ENCODE measurements around the gene SUN1. TPM values are rescaled to one million over a fixed set of nuclear protein-coding genes. Genes with fewer than 3 reads are reported as not detected.

Gene SUN1
- total RNA-seq, 2 experiments from 2014 or later, result 67.8 to 74.4 TPM

DNA sequence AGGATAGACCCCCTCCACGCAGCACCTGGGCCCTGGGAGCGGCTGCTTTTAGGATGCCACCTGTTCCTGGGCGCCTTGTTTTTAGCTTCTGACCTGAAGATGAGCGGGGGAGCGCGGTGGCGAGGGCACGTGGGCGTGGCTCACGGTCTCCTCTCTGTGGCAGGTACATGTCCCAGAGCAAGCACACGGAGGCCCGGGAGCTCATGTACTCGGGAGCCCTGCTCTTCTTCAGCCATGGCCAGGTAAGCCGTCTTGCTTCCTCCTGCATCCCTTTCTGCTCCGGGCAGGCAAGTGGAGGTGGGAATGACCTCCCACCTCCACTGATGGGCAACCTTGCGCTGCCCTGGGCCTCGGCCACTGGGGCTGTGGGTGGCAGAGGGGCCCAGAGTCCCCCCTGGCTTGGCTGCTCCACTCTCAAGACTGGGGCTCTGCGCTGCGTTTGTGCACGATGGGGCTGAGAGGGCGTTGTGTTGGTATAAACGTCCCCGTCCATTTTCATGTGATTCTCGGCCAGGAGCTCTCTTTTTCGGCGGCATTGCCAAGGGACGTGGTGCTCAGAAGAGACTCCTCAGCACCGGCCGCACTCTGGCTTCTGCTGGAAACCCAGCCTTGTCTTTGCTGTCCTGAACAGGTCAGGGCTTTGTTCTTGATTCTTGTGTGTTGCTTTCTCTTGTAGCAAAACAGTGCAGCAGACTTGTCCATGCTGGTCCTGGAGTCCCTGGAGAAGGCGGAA lies 53.8 kb downstream of the SUN1 start:
- Mint-ChIP-seq H3K4me1 (ENCODE audit: low read depth) (peaks cover 15% of the 10 kb centered on the region), H3K4me3 (no peak overlapping the region), H3K9me3 (no peaks in the 10 kb centered on the region), H3K27me3 (ENCODE audit: low read depth) (no peaks in the 10 kb centered on the region), H3K36me3 (ENCODE audit: low read depth) (peaks cover 6% of the 10 kb centered on the region), H3K27ac (no peak overlapping the region)
- no peak for DNase-seq
- intact Hi-C loops (cut with micrococcal nuclease), result no loop called here
- CTCF ChIA-PET, result no interaction called here

DNA sequence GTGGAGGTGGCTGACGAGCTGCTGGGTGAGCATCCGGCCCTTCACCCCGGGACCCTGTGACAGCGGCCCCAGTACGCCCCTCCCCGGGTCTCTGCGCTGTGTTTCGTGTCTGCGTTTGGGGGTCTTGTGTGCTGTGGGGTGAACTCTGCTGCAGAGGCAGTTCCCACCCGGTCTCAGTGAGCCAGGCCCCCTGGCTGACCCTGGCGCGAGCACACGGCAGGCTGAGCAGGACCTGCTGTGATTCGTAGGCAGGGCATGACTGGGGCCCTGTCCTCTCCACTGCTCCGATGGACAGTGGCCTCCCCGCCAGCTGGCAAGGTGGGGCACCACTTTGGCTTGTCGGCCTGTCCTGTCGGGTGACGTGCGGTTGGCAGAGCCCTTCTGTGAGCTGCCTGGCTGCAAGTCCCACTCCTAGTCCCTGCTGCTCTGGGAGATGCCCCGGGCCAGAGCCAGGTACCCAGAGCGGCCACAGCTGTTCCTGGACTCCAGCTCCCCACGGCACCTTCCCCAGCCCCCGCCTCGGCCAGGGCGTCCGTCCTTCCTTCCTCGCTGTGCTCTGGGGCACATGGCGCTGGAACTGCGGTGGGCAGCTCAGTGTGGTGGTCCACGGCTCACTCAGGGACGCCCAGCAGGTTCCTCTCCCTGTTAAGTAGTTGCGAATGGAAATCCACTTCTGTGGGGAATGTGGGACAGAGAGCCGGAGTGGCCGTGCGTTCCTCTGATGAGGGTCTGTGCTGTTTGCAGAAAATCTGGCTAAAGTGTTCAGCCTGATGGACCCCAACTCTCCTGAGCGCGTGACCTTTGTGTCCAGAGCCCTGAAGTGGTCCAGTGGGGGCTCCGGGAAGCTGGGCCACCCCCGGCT lies 54.6 kb downstream of the SUN1 start:
- H3K36me3 Mint-ChIP-seq (ENCODE audit: low read depth), result peaks cover 6% of the 10 kb centered on the region
- no peak overlapping the region for H3K27ac Mint-ChIP-seq
- peaks cover 13% of the 10 kb centered on the region for H3K4me1 Mint-ChIP-seq (ENCODE audit: low read depth)
- H3K4me3 Mint-ChIP-seq, result no peak overlapping the region
- intact Hi-C loops (cut with micrococcal nuclease), result no loop called here
- no peak for DNase-seq
- H3K9me3 Mint-ChIP-seq, result no peaks in the 10 kb centered on the region
- CTCF ChIA-PET, result no interaction called here
- H3K27me3 Mint-ChIP-seq (ENCODE audit: low read depth), result no peaks in the 10 kb centered on the region

DNA sequence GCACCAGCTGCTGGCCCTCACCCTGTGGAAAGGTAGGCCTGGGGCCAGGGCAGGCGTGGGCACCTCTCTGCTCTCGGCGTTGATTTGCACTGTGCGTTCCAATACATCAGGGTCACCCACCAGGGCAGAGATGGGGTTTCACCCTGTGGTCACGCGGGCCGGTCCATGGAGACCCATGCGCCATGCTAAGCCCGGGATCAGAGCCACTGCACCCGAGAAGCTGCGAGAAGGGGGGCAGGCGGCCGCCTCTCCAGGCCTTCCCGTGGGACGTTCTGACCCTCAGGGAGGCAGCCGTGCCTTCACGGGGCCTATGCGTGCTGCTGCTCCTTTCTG lies 55.2 kb downstream of the SUN1 start:
- H3K9me3 Mint-ChIP-seq, result no peaks in the 10 kb centered on the region
- peaks cover 10% of the 10 kb centered on the region for H3K4me1 Mint-ChIP-seq (ENCODE audit: low read depth)
- intact Hi-C loops (cut with micrococcal nuclease), result no loop called here
- H3K36me3 Mint-ChIP-seq (ENCODE audit: low read depth), result peaks cover 8% of the 10 kb centered on the region
- no peak for DNase-seq
- no peak overlapping the region for H3K27ac Mint-ChIP-seq
- no peak overlapping the region for H3K4me3 Mint-ChIP-seq
- CTCF ChIA-PET, result no interaction called here
- H3K27me3 Mint-ChIP-seq (ENCODE audit: low read depth), result no peaks in the 10 kb centered on the region

DNA sequence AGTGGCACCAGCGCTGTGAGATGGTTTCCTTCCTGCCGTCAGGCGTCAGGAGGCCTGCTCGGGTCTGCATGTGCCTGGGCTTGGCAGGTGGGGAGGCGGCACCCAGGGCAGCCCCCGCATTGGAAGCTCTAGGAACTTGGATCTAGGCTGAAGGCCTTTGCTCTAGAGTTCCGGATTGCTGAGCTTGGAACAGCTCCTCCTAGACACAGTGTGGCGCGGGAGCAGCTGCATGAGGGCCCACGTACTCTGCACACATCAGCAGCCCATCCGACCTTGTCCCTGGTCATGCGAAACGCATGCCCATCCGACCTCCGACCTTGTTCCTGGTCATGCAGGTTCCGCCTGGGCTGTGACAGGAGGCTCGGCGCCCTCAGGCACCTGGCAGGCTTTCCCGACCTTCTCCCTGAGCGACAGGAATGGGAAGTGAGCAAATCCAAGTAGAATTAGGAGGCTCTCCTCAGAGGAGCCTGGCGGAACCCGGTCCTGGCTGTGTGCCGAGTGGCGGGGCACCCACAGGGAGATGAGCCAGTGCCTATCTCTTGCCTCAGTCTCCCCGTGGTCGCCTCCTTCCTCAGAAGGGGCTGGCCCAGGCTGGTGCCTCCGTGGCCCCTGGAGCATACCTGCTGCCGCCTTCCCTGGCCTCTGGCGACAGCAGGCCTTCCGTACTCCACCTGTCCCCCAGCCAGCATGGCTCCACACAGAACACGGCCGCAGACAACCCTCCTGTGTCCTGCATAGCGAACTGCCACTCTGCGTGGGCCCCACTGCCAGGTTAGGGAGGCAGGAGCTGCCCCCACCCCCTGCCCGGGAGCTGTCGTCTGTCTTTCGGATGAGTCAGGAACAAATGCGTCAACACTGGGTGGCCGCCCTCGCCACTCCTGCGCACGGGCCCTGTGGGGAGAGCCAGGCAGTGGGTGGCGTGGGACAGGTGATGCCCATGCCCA lies 56.1 kb downstream of the SUN1 start:
- DNase-seq, result no peak
- intact Hi-C loops (cut with micrococcal nuclease), result no loop called here
- peaks cover 5% of the 10 kb centered on the region for H3K4me1 Mint-ChIP-seq (ENCODE audit: low read depth)
- H3K27ac Mint-ChIP-seq, result no peak overlapping the region
- no peak overlapping the region for H3K4me3 Mint-ChIP-seq
- CTCF ChIA-PET, result no interaction called here
- H3K9me3 Mint-ChIP-seq, result no peaks in the 10 kb centered on the region
- peaks cover 16% of the 10 kb centered on the region for H3K36me3 Mint-ChIP-seq (ENCODE audit: low read depth)
- no peaks in the 10 kb centered on the region for H3K27me3 Mint-ChIP-seq (ENCODE audit: low read depth)

DNA sequence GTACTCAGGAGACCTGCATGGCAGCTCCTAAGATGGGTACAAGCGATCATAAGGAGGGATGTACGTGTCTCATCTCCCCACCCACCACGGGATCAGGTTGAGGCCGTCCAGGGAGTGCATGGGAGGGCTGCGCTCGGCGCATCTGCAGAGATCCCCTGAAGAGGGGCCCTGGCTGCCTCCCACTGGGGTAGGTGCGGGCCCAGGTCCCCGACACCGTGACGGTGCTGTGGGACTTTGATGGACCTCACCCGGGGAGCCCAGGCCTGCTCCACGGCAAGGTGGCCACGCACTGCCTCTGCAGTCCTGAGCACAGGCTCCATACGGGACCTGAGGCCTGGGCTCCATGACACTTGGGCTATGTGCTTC lies 56.7 kb downstream of the SUN1 start:
- Mint-ChIP-seq H3K4me1 (ENCODE audit: low read depth) (peaks cover 5% of the 10 kb centered on the region), H3K27ac (no peak overlapping the region), H3K4me3 (no peak overlapping the region), H3K27me3 (ENCODE audit: low read depth) (no peaks in the 10 kb centered on the region), H3K36me3 (ENCODE audit: low read depth) (peaks cover 18% of the 10 kb centered on the region), H3K9me3 (no peaks in the 10 kb centered on the region)
- intact Hi-C loops (cut with micrococcal nuclease), result no loop called here
- CTCF ChIA-PET, result no interaction called here
- DNase-seq, result no peak

DNA sequence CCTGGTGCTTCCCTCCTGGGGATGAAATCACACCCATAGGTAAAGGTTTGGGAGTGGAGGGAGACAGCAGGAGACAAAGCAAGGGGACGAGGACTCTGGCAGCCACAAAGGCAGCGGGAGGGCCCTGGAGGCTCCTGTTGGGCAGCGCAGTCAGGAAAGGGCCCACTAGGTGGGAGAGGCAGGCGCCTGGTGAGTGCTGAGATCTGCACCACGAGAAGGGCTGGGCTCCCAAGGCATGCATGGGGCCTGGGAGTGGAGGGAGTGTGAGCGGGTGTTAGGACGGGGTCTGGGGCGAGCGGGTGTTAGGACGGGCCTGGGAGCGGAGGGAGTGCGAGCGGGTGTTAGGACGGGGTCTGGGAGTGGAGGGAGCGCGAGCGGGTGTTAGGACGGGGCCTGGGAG lies 57.1 kb downstream of the SUN1 start:
- Mint-ChIP-seq H3K4me1 (ENCODE audit: low read depth) (peaks cover 4% of the 10 kb centered on the region), H3K4me3 (no peak overlapping the region), H3K27ac (no peak overlapping the region), H3K36me3 (ENCODE audit: low read depth) (peaks cover 18% of the 10 kb centered on the region), H3K27me3 (ENCODE audit: low read depth) (no peaks in the 10 kb centered on the region), H3K9me3 (no peaks in the 10 kb centered on the region)
- DNase-seq, result no peak
- intact Hi-C loops (cut with micrococcal nuclease), result no loop called here
- CTCF ChIA-PET, result no interaction called here

DNA sequence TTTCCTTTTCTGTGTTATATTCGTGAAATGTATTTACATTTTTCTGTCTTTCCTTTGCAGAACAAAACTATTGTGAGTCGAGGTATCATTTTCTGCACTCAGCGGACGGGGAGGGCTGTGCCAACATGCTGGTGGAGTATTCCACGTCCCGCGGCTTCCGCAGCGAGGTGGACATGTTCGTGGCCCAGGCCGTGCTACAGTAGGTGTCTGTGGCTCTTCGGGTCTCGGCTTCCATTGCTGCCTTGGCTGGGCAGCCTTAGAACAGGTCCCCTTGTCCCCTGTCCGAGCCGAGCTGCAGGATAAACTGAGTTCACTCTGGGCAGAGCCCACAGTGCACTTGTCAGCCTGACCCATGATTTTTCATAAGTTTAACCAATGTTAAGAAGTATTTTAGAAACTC lies 58.6 kb downstream of the SUN1 start:
- H3K4me3 Mint-ChIP-seq, result no peak overlapping the region
- H3K36me3 Mint-ChIP-seq (ENCODE audit: low read depth), result peaks cover 24% of the 10 kb centered on the region
- intact Hi-C loops (cut with micrococcal nuclease), result no loop called here
- H3K27ac Mint-ChIP-seq, result no peak overlapping the region
- H3K4me1 Mint-ChIP-seq (ENCODE audit: low read depth), result no peaks in the 10 kb centered on the region
- DNase-seq, result no peak
- H3K27me3 Mint-ChIP-seq (ENCODE audit: low read depth), result no peaks in the 10 kb centered on the region
- CTCF ChIA-PET, result no interaction called here
- no peaks in the 10 kb centered on the region for H3K9me3 Mint-ChIP-seq

DNA sequence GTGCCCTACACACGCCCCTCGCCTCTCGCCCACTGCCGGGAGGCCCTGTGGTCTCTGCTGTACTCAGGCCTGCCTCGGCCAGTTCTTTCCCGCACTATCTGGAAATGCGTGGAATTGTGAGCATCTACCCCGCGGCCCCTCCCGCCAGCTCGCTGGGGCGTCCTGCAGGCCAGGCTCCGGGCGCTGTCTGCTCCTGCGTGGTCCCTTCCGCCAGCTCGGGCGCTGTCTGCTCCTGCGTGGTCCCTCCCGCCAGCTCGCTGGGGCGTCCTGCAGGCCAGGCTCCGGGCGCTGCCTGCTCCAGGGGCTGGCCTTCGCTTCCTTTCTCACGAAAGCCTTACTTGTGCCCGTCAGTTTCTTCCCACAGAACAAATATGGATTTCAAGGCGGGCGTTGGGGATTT lies 59.0 kb downstream of the SUN1 start:
- Mint-ChIP-seq H3K9me3 (no peaks in the 10 kb centered on the region), H3K27me3 (ENCODE audit: low read depth) (no peaks in the 10 kb centered on the region), H3K27ac (no peak overlapping the region), H3K36me3 (ENCODE audit: low read depth) (peaks cover 24% of the 10 kb centered on the region), H3K4me3 (no peak overlapping the region), H3K4me1 (ENCODE audit: low read depth) (no peaks in the 10 kb centered on the region)
- intact Hi-C loops (cut with micrococcal nuclease), result no loop called here
- CTCF ChIA-PET, result interaction anchor here (0.8 kb wide), 1 partner anchor 17 kb away, joined by 3 read pairs; no protein-coding TSS in a partner anchor
- DNase-seq, result no peak

DNA sequence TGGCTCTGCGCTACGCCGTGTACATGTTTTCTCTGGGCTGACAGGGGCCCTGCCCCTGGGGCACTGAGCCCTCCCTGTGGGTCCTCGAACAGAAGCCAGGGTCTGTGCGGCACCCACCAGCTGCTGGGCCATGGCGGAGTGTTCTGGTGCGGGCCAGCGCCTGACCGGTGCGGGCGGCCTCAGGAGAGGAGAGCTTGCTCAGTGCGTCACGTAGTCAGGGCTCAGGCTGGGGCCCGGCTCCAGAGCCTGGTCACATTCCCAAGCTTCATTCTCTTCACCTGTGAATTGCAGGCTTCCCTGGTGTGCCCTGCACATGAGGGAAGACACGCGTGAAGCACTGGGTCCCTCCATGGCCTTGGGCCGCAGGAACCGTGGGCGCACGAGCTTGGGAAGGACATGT lies 59.5 kb downstream of the SUN1 start:
- H3K4me3 Mint-ChIP-seq, result no peak overlapping the region
- H3K4me1 Mint-ChIP-seq (ENCODE audit: low read depth), result no peaks in the 10 kb centered on the region
- peaks cover 24% of the 10 kb centered on the region for H3K36me3 Mint-ChIP-seq (ENCODE audit: low read depth)

DNA sequence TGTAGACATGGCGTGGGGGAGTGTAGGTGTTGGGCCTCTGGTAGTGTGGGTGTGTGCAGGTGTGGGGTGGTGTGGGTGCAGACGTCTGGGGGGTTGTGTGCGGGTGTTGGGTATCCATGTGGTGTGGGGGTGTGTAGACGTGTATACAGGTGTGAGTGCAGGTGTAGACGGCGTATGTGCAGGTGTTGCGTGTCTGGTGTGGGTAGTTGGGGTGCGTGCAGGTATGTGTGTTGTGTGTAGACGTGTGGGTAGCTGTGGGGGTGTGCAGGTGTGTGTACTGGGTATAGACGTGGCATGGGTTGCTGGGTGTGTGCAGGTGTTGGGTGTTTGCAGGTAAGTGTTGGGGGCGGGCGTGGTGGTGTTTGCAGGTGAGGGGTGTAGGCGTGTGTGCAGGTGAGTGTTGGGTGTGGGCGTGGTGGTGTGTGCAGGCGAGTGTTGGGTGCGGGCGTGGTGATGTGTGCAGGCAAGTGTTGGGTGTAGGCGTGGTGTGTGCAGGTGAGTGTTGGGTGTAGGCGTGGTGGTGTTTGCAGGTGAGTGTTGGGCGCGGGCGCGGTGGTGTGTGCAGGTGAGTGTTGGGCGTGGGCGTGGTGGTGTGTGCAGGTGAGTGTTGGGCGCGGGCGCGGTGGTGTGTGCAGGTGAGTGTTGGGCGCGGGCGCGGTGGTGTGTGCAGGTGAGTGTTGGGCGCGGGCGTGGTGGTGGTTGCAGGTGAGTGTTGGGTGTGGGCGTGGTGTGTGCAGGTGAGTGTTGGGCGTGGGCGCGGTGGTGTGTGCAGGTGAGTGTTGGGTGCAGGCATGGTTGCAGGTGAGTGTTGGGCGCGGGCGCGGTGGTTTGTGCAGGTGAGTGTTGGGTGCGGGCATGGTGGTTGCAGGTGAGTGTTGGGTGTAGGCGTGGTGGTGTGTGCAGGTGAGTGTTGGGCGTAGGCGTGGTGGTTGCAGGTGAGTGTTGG lies 60.6 kb downstream of the SUN1 start:
- peaks cover 23% of the 10 kb centered on the region for H3K36me3 Mint-ChIP-seq (ENCODE audit: low read depth)
- intact Hi-C loops (cut with micrococcal nuclease), result no loop called here
- no peak overlapping the region for H3K27ac Mint-ChIP-seq
- H3K27me3 Mint-ChIP-seq (ENCODE audit: low read depth), result no peaks in the 10 kb centered on the region
- no peaks in the 10 kb centered on the region for H3K4me1 Mint-ChIP-seq (ENCODE audit: low read depth)
- no peak for DNase-seq
- H3K9me3 Mint-ChIP-seq, result no peaks in the 10 kb centered on the region
- CTCF ChIA-PET, result no interaction called here
- H3K4me3 Mint-ChIP-seq, result no peak overlapping the region

More for the DNA sequence above, 59.5 kb downstream of the SUN1 start:
- CTCF ChIA-PET, result interaction anchor here (0.8 kb wide), 1 partner anchor 16 kb away, joined by 3 read pairs; no protein-coding TSS in a partner anchor
- no peak for DNase-seq
- intact Hi-C loops (cut with micrococcal nuclease), result no loop called here
- Mint-ChIP-seq H3K27ac (no peak overlapping the region), H3K9me3 (no peaks in the 10 kb centered on the region), H3K27me3 (ENCODE audit: low read depth) (no peaks in the 10 kb centered on the region)

DNA sequence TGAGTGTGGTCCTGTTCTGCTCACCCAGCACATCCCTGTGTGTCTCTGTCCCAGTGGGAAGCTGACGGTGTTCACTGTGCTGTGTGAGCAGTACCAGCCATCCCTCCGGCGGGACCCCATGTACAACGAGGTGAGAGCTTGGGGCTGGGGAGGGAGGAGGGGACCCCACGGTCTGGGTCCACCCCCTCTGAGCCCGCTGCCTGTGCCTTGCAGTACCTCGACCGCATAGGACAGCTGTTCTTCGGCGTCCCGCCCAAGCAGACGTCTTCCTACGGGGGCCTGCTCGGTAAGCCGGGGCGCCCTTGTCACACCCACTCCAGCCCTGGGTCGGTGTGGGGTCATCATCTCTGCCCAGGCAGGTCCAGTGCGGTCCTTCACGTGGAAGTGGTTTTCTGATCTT lies 61.4 kb downstream of the SUN1 start:
- CTCF ChIA-PET, result no interaction called here
- H3K4me1 Mint-ChIP-seq (ENCODE audit: low read depth), result no peaks in the 10 kb centered on the region
- no peak overlapping the region for H3K27ac Mint-ChIP-seq
- H3K27me3 Mint-ChIP-seq (ENCODE audit: low read depth), result no peaks in the 10 kb centered on the region
- no peak for DNase-seq
- intact Hi-C loops (cut with micrococcal nuclease), result no loop called here
- H3K4me3 Mint-ChIP-seq, result no peak overlapping the region
- no peaks in the 10 kb centered on the region for H3K9me3 Mint-ChIP-seq
- H3K36me3 Mint-ChIP-seq (ENCODE audit: low read depth), result peaks cover 22% of the 10 kb centered on the region
